K562 (cell line): ENCODE measurements around the gene CDH2. TPM values are rescaled to one million over a fixed set of nuclear protein-coding genes. Genes with fewer than 3 reads are reported as not detected.

Experiments used
- ATAC-seq: fragments of 200-7000 bp; cut with Tn5 transposase; 3 replicates; pipeline ENCODE4 v1.9.1; 2020; ENCODE audit warnings: moderate library complexity
- BruUV-seq: library from RNA; stranded (reverse); fragments of 400-500 nt; replicated peaks from 2 replicates; lab custom pipeline; 2021; lab: Mats Ljungman, UMichigan
- CTCF ChIA-PET: fragments of 300-600 bp; formaldehyde crosslinking; extraction: SDS; loops from one replicate; lab custom pipeline; 2021; ENCODE audit warnings: low intra/inter-chr PET ratio; lab: Yijun Ruan, JAX
- POLR2A ChIA-PET: fragments of 300-600, 350-650 bp; sonication (Branson Sonifier 250); formaldehyde crosslinking; extraction: SDS; loops from one replicate; lab custom pipeline; 2021; ENCODE audit warnings: antibody characterized with exemption, inconsistent platforms; lab: Yijun Ruan, JAX
- DNase-seq, 4 experiments: peaks; one replicate each; pipeline versions ENCODE4 v3.0.0 to v3.0.0-alpha.2; 2011 to 2018; ENCODE audit warnings: low spot score in 3 of 4, mixed read lengths in 3 of 4; ENCODE audit errors: extremely low read depth in 1 of 4
- FAIRE-seq: peaks from 2 replicates; lab custom pipeline; 2011; peaks lifted over from hg19 to GRCh38; lab: Jason Lieb, UNC
- H2AFZ ChIP-seq: 2 replicates; pipeline ENCODE4 v1.6.0; 2011; ENCODE audit warnings: low read depth, low read length, control low read depth, inconsistent platforms
- H3K27ac ChIP-seq: fragments of 200-600 bp; 3 replicates; pipeline ENCODE4 v1.8.0; 2011; ENCODE audit warnings: low read depth, mild to moderate bottlenecking, control low read depth, inconsistent platforms, low read length, moderate library complexity, mixed read lengths; ENCODE audit errors: extremely low read depth
- H3K27me3 ChIP-seq, 2 experiments: fragments of 300-600 bp in 1 of 2; 2 replicates in 1 of 2; 3 replicates in 1 of 2; pipeline versions ENCODE4 v1.6.0 to v1.8.0; 2011; ENCODE audit warnings: inconsistent platforms in 2 of 2, low read length in 2 of 2, mild to moderate bottlenecking in 1 of 2, mixed read lengths in 1 of 2, moderate library complexity in 1 of 2; ENCODE audit not compliant: control insufficient read depth in 2 of 2, insufficient read depth in 2 of 2
- H3K36me3 ChIP-seq: fragments of 300-600 bp; 3 replicates; pipeline ENCODE4 v1.8.0; 2011; ENCODE audit warnings: mild to moderate bottlenecking, low read length, inconsistent platforms; ENCODE audit not compliant: control insufficient read depth, insufficient read depth
- H3K4me1 ChIP-seq, 2 experiments: fragments of 200-600 bp in 1 of 2; replicated peaks in 1 of 2; 2 replicates in 1 of 2; 3 replicates in 1 of 2; pipeline versions ENCODE4 v1.5.1 to v1.8.0; 2011; ENCODE audit warnings: inconsistent platforms in 2 of 2, low read length in 2 of 2, mild to moderate bottlenecking in 1 of 2, mixed read lengths in 1 of 2, moderate library complexity in 1 of 2; ENCODE audit not compliant: control insufficient read depth in 2 of 2, insufficient read depth in 2 of 2
- H3K4me2 ChIP-seq: 2 replicates; pipeline ENCODE4 v1.6.1; 2011; ENCODE audit warnings: low read length, control low read depth, inconsistent platforms, mixed read lengths; ENCODE audit not compliant: insufficient read depth
- H3K4me3 ChIP-seq: fragments of 200-600 bp; sonication (generic), shearing (Covaris generic); 2 replicates; pipeline ENCODE4 v1.5.1; 2016; ENCODE audit warnings: control low read depth, inconsistent platforms
- H3K79me2 ChIP-seq: fragments of 200-600 bp; 3 replicates; pipeline ENCODE4 v1.8.0; 2011; ENCODE audit warnings: low read length, inconsistent platforms; ENCODE audit not compliant: control insufficient read depth, insufficient read depth
- H3K9ac ChIP-seq, 2 experiments: 2 replicates each; pipeline versions ENCODE4 v1.6.0 to v1.6.1; 2011; ENCODE audit warnings: low read depth in 2 of 2, low read length in 2 of 2, control low read depth in 1 of 2, inconsistent platforms in 1 of 2, mild to moderate bottlenecking in 1 of 2, mixed read lengths in 1 of 2; ENCODE audit not compliant: insufficient read depth in 1 of 2
- H3K9me1 ChIP-seq: one replicate; pipeline ENCODE4 v1.6.0; 2011; ENCODE audit warnings: inconsistent platforms, mild to moderate bottlenecking, low read length, moderate library complexity; ENCODE audit not compliant: control insufficient read depth, insufficient read depth
- H3K9me3 ChIP-seq: replicated peaks from 2 replicates; pipeline ENCODE4 v1.5.1; 2011; ENCODE audit warnings: low read depth, low read length, inconsistent platforms; ENCODE audit not compliant: control insufficient read depth, insufficient read depth
- H4K20me1 ChIP-seq: replicated peaks from 2 replicates; pipeline ENCODE4 v1.6.1; 2011; ENCODE audit warnings: low read length, inconsistent platforms, mixed read lengths; ENCODE audit not compliant: control insufficient read depth, insufficient read depth
- CBFA2T3 ChIP-seq: fragments of 450-650 bp; IDR thresholded peaks from 2 replicates; pipeline ENCODE4 v1.6.1; 2017
- CREM ChIP-seq: IDR thresholded peaks from 2 replicates; pipeline ENCODE4 v1.6.1; 2014; ENCODE audit warnings: antibody characterized with exemption, low read depth
- E2F4 ChIP-seq: sonication (generic); formaldehyde crosslinking; IDR thresholded peaks from 2 replicates; pipeline ENCODE4 v1.8.0; 2022; ENCODE audit warnings: mild to moderate bottlenecking, low read depth, missing genetic modification reagents
- FOXP4 ChIP-seq: sonication (generic); formaldehyde crosslinking; IDR thresholded peaks from 2 replicates; pipeline ENCODE4 v1.8.0; 2022; ENCODE audit warnings: mild to moderate bottlenecking, missing genetic modification reagents, borderline replicate concordance
- TEAD1 ChIP-seq, 2 experiments: fragments of 450-650 bp in 1 of 2; sonication (generic) in 1 of 2; formaldehyde crosslinking; IDR thresholded peaks; 2 replicates each; pipeline versions ENCODE4 v1.4.0 to v1.8.0; 2020 to 2022; ENCODE audit warnings: mild to moderate bottlenecking in 2 of 2, missing genetic modification reagents in 1 of 2
- WGBS: fragments of 100-300 bp; shearing (Covaris generic); methylation state at CpG from one replicate; pipeline ENCODE4 v1.1.6; 2016; ENCODE audit warnings: low coverage, mixed read lengths; ENCODE audit not compliant: insufficient coverage; ENCODE audit errors: missing lambda C conversion rate; 5-methylcytosine and 5-hydroxymethylcytosine counted together
- in situ Hi-C: fragments of 300-500 bp; cut with MboI; formaldehyde crosslinking; loops from 4 replicates; pipeline ENCODE4 v1.15.0; 2018; ENCODE audit warnings: inconsistent platforms, mixed read lengths
- intact Hi-C: fragments of 100-400 bp; cut with micrococcal nuclease; formaldehyde crosslinking; loops from 2 replicates; pipeline ENCODE4 v1.14.2; 2022
- polyA plus RNA-seq, 8 experiments: library from polyadenylated mRNA; depleted of rRNA in 4 of 8; stranded (reverse) in 5 of 8; unstranded in 3 of 8; fragments of >200 nt; fragmentation: Nextera tagmentation in 2 of 8; fragmentation: Illumina TruSeq in 1 of 8; extraction: Ambion mirVana in 2 of 8; extraction: Trizol in 1 of 8; gene quantifications; 2 replicates each; pipeline versions ENCODE4 v1.2.1 to v1.2.3, GENCODE V29; 2011 to 2014; ENCODE audit warnings: inconsistent platforms in 1 of 8, missing spikeins in 1 of 8
- total RNA-seq, 7 experiments: library from RNA; depleted of rRNA in 6 of 7; stranded (reverse); fragments of >200 nt in 6 of 7; fragmentation: Illumina TruSeq in 2 of 7; extraction: Trizol in 2 of 7; gene quantifications; 2 replicates each; pipeline versions ENCODE4 v1.2.1 to v1.2.3, GENCODE V29; 2011 to 2021; ENCODE audit warnings: low replicate concordance in 1 of 7
- TF ChIP-seq, protein P1 (sequence below): fragments of 250-450 bp; sonication (Bioruptor Pico); IDR thresholded peaks from 2 replicates; pipeline ENCODE4 v1.5.0; 2020; ENCODE audit warnings: mild to moderate bottlenecking
- TF ChIP-seq, protein P2 (sequence below), 3 experiments: fragments of 200-800 bp in 1 of 3; fragments of 250-450 bp in 1 of 3; fragments of 450-650 bp in 1 of 3; sonication (Bioruptor Pico) in 1 of 3; sonication (Bioruptor generic) in 1 of 3; formaldehyde crosslinking in 1 of 3; IDR thresholded peaks; 2 replicates each; pipeline versions ENCODE4 v1.6.1 to v1.8.0; 2016 to 2022; ENCODE audit warnings: mild to moderate bottlenecking in 2 of 3, missing genetic modification characterization in 2 of 3, missing compliant biosample characterization in 1 of 3, moderate library complexity in 1 of 3

Gene CDH2
- total and polyA plus RNA-seq, 9 of the 15 experiments (the other 6 are each of a cell fraction or from before 2014, with no cell fraction given): 0.04 TPM; not detected in 8

DNA sequence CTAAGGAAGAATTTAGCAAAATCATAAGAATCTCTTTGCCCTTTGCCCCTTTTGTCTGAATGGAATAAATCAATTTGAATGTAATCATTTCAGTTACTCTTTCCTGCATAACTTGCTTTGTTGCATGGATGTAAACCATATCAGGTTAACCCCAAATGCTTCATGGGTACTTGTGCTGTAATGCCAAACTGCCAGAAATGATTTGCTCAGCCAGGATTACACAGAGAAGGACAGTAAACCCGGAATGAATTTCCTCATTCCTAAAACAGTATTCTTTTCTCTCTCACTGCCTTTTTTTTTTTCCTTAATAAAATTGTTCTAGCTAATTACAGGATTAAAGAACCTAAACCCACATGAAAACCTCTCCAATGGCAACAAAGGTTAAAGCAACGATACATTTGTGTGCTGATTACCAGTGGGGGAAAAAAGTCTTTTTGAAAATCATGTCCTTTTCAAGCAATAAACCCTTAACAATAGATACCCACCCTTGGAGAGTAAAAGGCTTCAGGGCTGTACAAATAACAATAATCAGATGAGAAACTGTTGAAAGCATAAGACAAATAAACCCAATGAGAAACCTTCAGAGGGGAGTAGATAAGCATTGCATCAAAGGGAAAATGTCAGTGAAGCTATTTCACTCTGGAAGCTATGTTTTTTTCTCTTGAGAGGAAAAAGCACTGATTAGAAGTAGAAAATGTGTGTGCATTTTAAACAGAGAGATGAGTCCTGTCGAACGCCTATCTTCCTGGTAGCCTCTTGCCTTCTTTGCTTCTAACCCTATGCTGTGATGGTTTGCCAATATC lies 275.3 kb downstream of the CDH2 start:
- BruUV-seq: no TSS peak
- 0 out of 2 replicates have a peak, but pooled peaks cover 2% of the 10 kb centered on the region for H3K9me3 ChIP-seq
- H4K20me1 ChIP-seq: no peaks in the 10 kb centered on the region
- WGBS: 2% methylated on average over 4 of the region's 4 CpGs
- DNase-seq (no peak), ATAC-seq (no peak), FAIRE-seq (no peak)
- no peaks in the 10 kb centered on the region for H3K36me3 ChIP-seq
- H3K27me3 ChIP-seq: no peaks in the 10 kb centered on the region
- no peaks in the 10 kb centered on the region for H3K79me2 ChIP-seq
- H3K4me3 ChIP-seq: no peak overlapping the region
- no peaks in the 10 kb centered on the region for H3K4me1 ChIP-seq
- in situ Hi-C loops (no loop called here), intact Hi-C loops (no loop called here)
- no peak overlapping the region for H3K9ac ChIP-seq
- ChIA-PET CTCF (no interaction called here), POLR2A (interaction anchor here (0.6 kb wide), 1 partner anchor 46 kb away, joined by 3 read pairs; no protein-coding TSS in a partner anchor)
- H3K27ac ChIP-seq: no peak overlapping the region
- no peak overlapping the region for H3K4me2 ChIP-seq
- H2AFZ ChIP-seq: no peak overlapping the region
- H3K9me1 ChIP-seq: no peaks in the 10 kb centered on the region
- no peak for TF ChIP-seq FOXP4 (CRISPR knock-in tag)
- no peak for TF ChIP-seq CREM
- TF ChIP-seq, protein P1, sequence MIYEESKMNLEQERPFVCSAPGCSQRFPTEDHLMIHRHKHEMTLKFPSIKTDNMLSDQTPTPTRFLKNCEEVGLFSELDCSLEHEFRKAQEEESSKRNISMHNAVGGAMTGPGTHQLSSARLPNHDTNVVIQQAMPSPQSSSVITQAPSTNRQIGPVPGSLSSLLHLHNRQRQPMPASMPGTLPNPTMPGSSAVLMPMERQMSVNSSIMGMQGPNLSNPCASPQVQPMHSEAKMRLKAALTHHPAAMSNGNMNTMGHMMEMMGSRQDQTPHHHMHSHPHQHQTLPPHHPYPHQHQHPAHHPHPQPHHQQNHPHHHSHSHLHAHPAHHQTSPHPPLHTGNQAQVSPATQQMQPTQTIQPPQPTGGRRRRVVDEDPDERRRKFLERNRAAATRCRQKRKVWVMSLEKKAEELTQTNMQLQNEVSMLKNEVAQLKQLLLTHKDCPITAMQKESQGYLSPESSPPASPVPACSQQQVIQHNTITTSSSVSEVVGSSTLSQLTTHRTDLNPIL (CRISPR knock-in tag): no peak
- TF ChIP-seq CBFA2T3: no peak
- TF ChIP-seq TEAD1 (CRISPR knock-in tag; IDR thresholded peaks at IDR 0.05): no peak
- TF ChIP-seq E2F4 (CRISPR knock-in tag): no peak
- TF ChIP-seq, protein P2, sequence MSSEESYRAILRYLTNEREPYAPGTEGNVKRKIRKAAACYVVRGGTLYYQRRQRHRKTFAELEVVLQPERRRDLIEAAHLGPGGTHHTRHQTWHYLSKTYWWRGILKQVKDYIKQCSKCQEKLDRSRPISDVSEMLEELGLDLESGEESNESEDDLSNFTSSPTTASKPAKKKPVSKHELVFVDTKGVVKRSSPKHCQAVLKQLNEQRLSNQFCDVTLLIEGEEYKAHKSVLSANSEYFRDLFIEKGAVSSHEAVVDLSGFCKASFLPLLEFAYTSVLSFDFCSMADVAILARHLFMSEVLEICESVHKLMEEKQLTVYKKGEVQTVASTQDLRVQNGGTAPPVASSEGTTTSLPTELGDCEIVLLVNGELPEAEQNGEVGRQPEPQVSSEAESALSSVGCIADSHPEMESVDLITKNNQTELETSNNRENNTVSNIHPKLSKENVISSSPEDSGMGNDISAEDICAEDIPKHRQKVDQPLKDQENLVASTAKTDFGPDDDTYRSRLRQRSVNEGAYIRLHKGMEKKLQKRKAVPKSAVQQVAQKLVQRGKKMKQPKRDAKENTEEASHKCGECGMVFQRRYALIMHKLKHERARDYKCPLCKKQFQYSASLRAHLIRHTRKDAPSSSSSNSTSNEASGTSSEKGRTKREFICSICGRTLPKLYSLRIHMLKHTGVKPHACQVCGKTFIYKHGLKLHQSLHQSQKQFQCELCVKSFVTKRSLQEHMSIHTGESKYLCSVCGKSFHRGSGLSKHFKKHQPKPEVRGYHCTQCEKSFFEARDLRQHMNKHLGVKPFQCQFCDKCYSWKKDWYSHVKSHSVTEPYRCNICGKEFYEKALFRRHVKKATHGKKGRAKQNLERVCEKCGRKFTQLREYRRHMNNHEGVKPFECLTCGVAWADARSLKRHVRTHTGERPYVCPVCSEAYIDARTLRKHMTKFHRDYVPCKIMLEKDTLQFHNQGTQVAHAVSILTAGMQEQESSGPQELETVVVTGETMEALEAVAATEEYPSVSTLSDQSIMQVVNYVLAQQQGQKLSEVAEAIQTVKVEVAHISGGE (CRISPR knock-in tag; IDR thresholded peaks at IDR 0.05): no peak
